CD14-positive monocyte (primary cell): ENCODE measurements around the gene SAG. TPM values are rescaled to one million over a fixed set of nuclear protein-coding genes. Genes with fewer than 3 reads are reported as not detected.

ENCODE experiments used
- DNase-seq, 3 donors: peaks; one replicate each; pipeline ENCODE4 v3.0.0-alpha.2; 2011 to 2022
- H2AFZ ChIP-seq: 2 replicates; pipeline ENCODE4 v1.6.0; 2012; ENCODE audit warnings: mild to moderate bottlenecking, low read depth, low read length, inconsistent platforms; ENCODE audit not compliant: insufficient read depth, poor library complexity, severe bottlenecking
- H3K27ac ChIP-seq, 2 donors: 1 replicate in 1 of 2; 2 replicates in 1 of 2; pipeline ENCODE4 v1.5.1; 2012 to 2013; ENCODE audit warnings: low read length in 2 of 2, control low read depth in 1 of 2, inconsistent platforms in 1 of 2, low read depth in 1 of 2, mild to moderate bottlenecking in 1 of 2
- H3K27me3 ChIP-seq, 2 donors: one replicate each; pipeline versions ENCODE4 v1.6.0 to v1.6.1; 2011 to 2013; ENCODE audit warnings: low read length in 2 of 2; ENCODE audit not compliant: control insufficient read depth in 2 of 2, insufficient read depth in 2 of 2
- H3K36me3 ChIP-seq, 2 donors: replicated peaks in 1 of 2; 1 replicate in 1 of 2; 2 replicates in 1 of 2; pipeline versions ENCODE4 v1.5.1 to v1.6.1; 2012 to 2013; ENCODE audit warnings: low read length in 2 of 2, control low read depth in 1 of 2, inconsistent platforms in 1 of 2, mild to moderate bottlenecking in 1 of 2; ENCODE audit not compliant: insufficient read depth in 2 of 2, control insufficient read depth in 1 of 2
- H3K4me1 ChIP-seq, 2 donors: 1 replicate in 1 of 2; 2 replicates in 1 of 2; pipeline versions ENCODE4 v1.5.1 to v1.6.1; 2012 to 2013; ENCODE audit warnings: low read length in 2 of 2, control low read depth in 1 of 2, inconsistent platforms in 1 of 2, mild to moderate bottlenecking in 1 of 2, moderate library complexity in 1 of 2; ENCODE audit not compliant: insufficient read depth in 2 of 2, control insufficient read depth in 1 of 2
- H3K4me2 ChIP-seq: replicated peaks from 2 replicates; pipeline ENCODE3; 2012; ENCODE audit warnings: low read length, moderate library complexity, mild to moderate bottlenecking; ENCODE audit not compliant: poor library complexity, severe bottlenecking; ENCODE audit errors: extremely low read depth
- H3K4me3 ChIP-seq, 3 experiments: fragments of 200-600 bp in 1 of 3; sonication (generic) in 1 of 3; replicated peaks in 1 of 3; 1 replicate in 2 of 3; 2 replicates in 1 of 3; pipeline ENCODE4 v1.5.1; 2011 to 2013; ENCODE audit warnings: low read length in 3 of 3, mild to moderate bottlenecking in 3 of 3, control low read depth in 2 of 3, low read depth in 2 of 3, inconsistent platforms in 1 of 3, moderate library complexity in 1 of 3
- H3K79me2 ChIP-seq: 2 replicates; pipeline ENCODE4 v1.6.0; 2012; ENCODE audit warnings: mild to moderate bottlenecking, control low read depth, inconsistent platforms, low read length, moderate library complexity; ENCODE audit not compliant: insufficient read depth
- H3K9ac ChIP-seq: 2 replicates; pipeline ENCODE4 v1.6.0; 2017; ENCODE audit warnings: low read length, mild to moderate bottlenecking; ENCODE audit not compliant: insufficient read depth, poor library complexity, severe bottlenecking
- H3K9me3 ChIP-seq, 2 donors: replicated peaks in 1 of 2; 1 replicate in 1 of 2; 2 replicates in 1 of 2; pipeline versions ENCODE4 v1.5.1 to v1.6.1; 2012 to 2013; ENCODE audit warnings: low read length in 2 of 2, control low read depth in 1 of 2; ENCODE audit not compliant: control insufficient read depth in 1 of 2, insufficient read depth in 1 of 2
- H4K20me1 ChIP-seq: 2 replicates; pipeline ENCODE4 v1.6.0; 2012; ENCODE audit warnings: mild to moderate bottlenecking, low read length, control low read depth, moderate library complexity; ENCODE audit not compliant: insufficient read depth
- H3K27ac Mint-ChIP-seq, 7 donors: one replicate each; pipeline ENCODE4 v1.8.0; 2020; ENCODE audit warnings: mild to moderate bottlenecking in 7 of 7, mixed read lengths in 7 of 7, moderate library complexity in 6 of 7, inconsistent platforms in 2 of 7
- H3K27me3 Mint-ChIP-seq, 3 donors: one replicate each; pipeline ENCODE4 v1.8.0; 2021 to 2022; ENCODE audit warnings: low read depth in 3 of 3, mild to moderate bottlenecking in 3 of 3, mixed read lengths in 3 of 3, moderate library complexity in 3 of 3, inconsistent platforms in 1 of 3
- H3K36me3 Mint-ChIP-seq, 2 donors: one replicate each; pipeline ENCODE4 v1.8.0; 2020; ENCODE audit warnings: mixed read lengths in 2 of 2, inconsistent platforms in 1 of 2, mild to moderate bottlenecking in 1 of 2
- H3K4me1 Mint-ChIP-seq: one replicate; pipeline ENCODE4 v1.8.0; 2020; ENCODE audit warnings: mild to moderate bottlenecking, mixed read lengths
- H3K4me3 Mint-ChIP-seq, 2 donors: one replicate each; pipeline ENCODE4 v1.8.0; 2020; ENCODE audit warnings: mild to moderate bottlenecking in 2 of 2, mixed read lengths in 2 of 2, moderate library complexity in 1 of 2
- H3K9me3 Mint-ChIP-seq, 7 donors: one replicate each; pipeline ENCODE4 v1.8.0; 2020 to 2022; ENCODE audit warnings: mixed read lengths in 7 of 7, mild to moderate bottlenecking in 6 of 7, moderate library complexity in 6 of 7, inconsistent platforms in 2 of 7
- CTCF ChIP-seq: fragments of 200-600 bp; IDR thresholded peaks from one replicate; pipeline ENCODE4 v1.8.0; 2022; ENCODE audit warnings: antibody characterized with exemption, mild to moderate bottlenecking
- whole genome bisulfite sequencing: methylation state at CpG from one replicate; pipeline ENCODE4 v1.1.5; 2013; ENCODE audit warnings: missing lambda C conversion rate; ENCODE audit not compliant: insufficient coverage; 5-methylcytosine and 5-hydroxymethylcytosine counted together
- intact Hi-C, 2 donors: fragments of 100-400 bp; cut with micrococcal nuclease; formaldehyde crosslinking; loops; one replicate each; pipeline versions ENCODE4 v1.15.0 to v1.15.1; 2023
- polyA plus RNA-seq, 3 donors: library from polyadenylated mRNA; depleted of rRNA in 1 of 3; unstranded in 2 of 3; stranded (reverse) in 1 of 3; fragments of 300-500 nt in 2 of 3; fragments of >200 nt in 1 of 3; fragmentation: Illumina TruSeq in 2 of 3; gene quantifications; 1 replicate in 2 of 3; 2 replicates in 1 of 3; pipeline ENCODE4 v1.2.3, GENCODE V29; 2012 to 2021

SAG gene
- polyA plus RNA-seq, 3 donors, result 0.04 to 0.87 TPM; not detected in 1

GRCh38 chr2:233380995-233381637, 73.5 kb downstream of the SAG start:
- Histone ChIP-seq H4K20me1 (peaks cover 100% of the 10 kb centered on the region), H3K9me3 (no peaks in the 10 kb centered on the region), H3K4me3 (no peak overlapping the region), H3K36me3 (peaks cover 19 to 41% of the 10 kb centered on the region in 2 donors), H3K4me2 (no peak overlapping the region), H2AFZ (no peak overlapping the region), H3K79me2 (peaks cover 100% of the 10 kb centered on the region), H3K9ac (no peak overlapping the region), H3K27ac (peak overlapping the region in 1 of 2 donors; percentile 24), H3K4me1 (peaks cover 17 to 19% of the 10 kb centered on the region in 2 donors), H3K27me3 (no peaks in the 10 kb centered on the region)
- TF ChIP-seq CTCF, result no peak
- no peak for DNase-seq
- Mint-ChIP-seq H3K9me3 (no peaks in the 10 kb centered on the region), H3K4me3 (no peak overlapping the region), H3K27me3 (peaks cover 0 to 2% (median 0%) of the 10 kb centered on the region in 3 donors), H3K36me3 (peaks cover 54 to 64% of the 10 kb centered on the region in 2 donors), H3K4me1 (peaks cover 46% of the 10 kb centered on the region), H3K27ac (peak overlapping the region in 4 of 7 donors; percentile 31 to 86 (median 58))
- WGBS, result 87% methylated on average over 11 of the region's 11 CpGs
- intact Hi-C loops, result no loop called here

GRCh38 chr2:233381638-233381995, 74.0 kb downstream of the SAG start:
- WGBS, result 57% methylated on average over 1 of the region's 4 CpGs
- Histone ChIP-seq H3K27me3 (no peaks in the 10 kb centered on the region), H3K79me2 (peaks cover 100% of the 10 kb centered on the region), H3K4me1 (peaks cover 17 to 19% of the 10 kb centered on the region in 2 donors), H3K27ac (peak overlapping the region in 1 of 2 donors; percentile 24), H3K9me3 (no peaks in the 10 kb centered on the region), H3K4me3 (no peak overlapping the region), H3K9ac (no peak overlapping the region), H3K4me2 (no peak overlapping the region), H2AFZ (no peak overlapping the region), H4K20me1 (peaks cover 100% of the 10 kb centered on the region), H3K36me3 (peaks cover 17 to 43% of the 10 kb centered on the region in 2 donors)
- no peak overlapping the region for H3K4me3 Mint-ChIP-seq
- DNase-seq, result no peak
- peak overlapping the region in 4 of 7 donors; percentile 15 to 86 (median 62) for H3K27ac Mint-ChIP-seq
- peaks cover 55 to 64% of the 10 kb centered on the region in 2 donors for H3K36me3 Mint-ChIP-seq
- no peak for TF ChIP-seq CTCF
- no peaks in the 10 kb centered on the region for H3K9me3 Mint-ChIP-seq
- peaks cover 0 to 2% (median 0%) of the 10 kb centered on the region in 3 donors for H3K27me3 Mint-ChIP-seq
- peaks cover 48% of the 10 kb centered on the region for H3K4me1 Mint-ChIP-seq
- intact Hi-C loops, result no loop called here
